HCT116 (cell line): ENCODE measurements around the gene MRPS18A. TPM values are rescaled to one million over a fixed set of nuclear protein-coding genes. Genes with fewer than 3 reads are reported as not detected.

Source experiments
- ATAC-seq: fragments of 200-7000 bp; cut with Tn5 transposase; 2 replicates; pipeline ENCODE4 v1.9.1; 2020; ENCODE audit warnings: mild to moderate bottlenecking, moderate library complexity
- BruUV-seq: library from RNA; stranded (reverse); fragments of 400-500 nt; replicated peaks from 2 replicates; lab custom pipeline; 2021; lab: Mats Ljungman, UMichigan
- CTCF ChIA-PET: fragments of 300-600 bp; sonication (Branson Sonifier 250); formaldehyde crosslinking; loops from one replicate; lab custom pipeline; 2021; ENCODE audit warnings: antibody characterized with exemption; lab: Charles Lee
- POLR2A ChIA-PET: fragments of 300-600, 350-600 bp; sonication (Branson Sonifier 250); formaldehyde crosslinking; loops from one replicate; lab custom pipeline; 2021; ENCODE audit warnings: antibody characterized with exemption; lab: Charles Lee
- RAD21 ChIA-PET, 2 experiments: fragments of 300-600 bp; sonication (Branson Sonifier 250); formaldehyde crosslinking; loops; one replicate each; lab custom pipeline; 2023; ENCODE audit warnings: low total read pairs in 2 of 2; ENCODE audit not compliant: uncharacterized antibody in 2 of 2, unreplicated experiment in 2 of 2, low non-redundant PET in 1 of 2; lab: Charles Lee
- DNase-seq: peaks from one replicate; pipeline ENCODE4 v3.0.0-alpha.2; 2010; ENCODE audit warnings: low read depth, low spot score
- H2AFZ ChIP-seq: fragments of 200-600 bp; shearing (Covaris generic), sonication (generic); 2 replicates; pipeline ENCODE4 v1.6.1; 2017; ENCODE audit warnings: low read depth, mixed run types, mixed read lengths, antibody characterized with exemption, low read length; ENCODE audit not compliant: poor library complexity, severe bottlenecking
- H3K27ac ChIP-seq: 2 replicates; pipeline ENCODE4 v1.5.1; 2012; ENCODE audit warnings: low read depth, low read length
- H3K27me3 ChIP-seq: fragments of 200-600 bp; sonication (generic); 2 replicates; pipeline ENCODE4 v1.6.1; 2016; ENCODE audit warnings: mixed run types, low read length, mixed read lengths; ENCODE audit not compliant: insufficient read depth
- H3K36me3 ChIP-seq, 2 experiments: fragments of 200-500 bp in 1 of 2; fragments of 200-600 bp in 1 of 2; sonication (Bioruptor generic) in 1 of 2; sonication (generic) in 1 of 2; 2 replicates each; pipeline versions ENCODE4 v1.5.1 to v1.6.1; 2014 to 2016; ENCODE audit warnings: low read length in 2 of 2, inconsistent platforms in 1 of 2, mixed read lengths in 1 of 2, mixed run types in 1 of 2; ENCODE audit not compliant: insufficient read depth in 2 of 2, control insufficient read depth in 1 of 2
- H3K4me1 ChIP-seq, 2 experiments: fragments of 200-600 bp in 1 of 2; sonication (generic) in 1 of 2; 2 replicates each; pipeline versions ENCODE4 v1.5.1 to v1.6.1; 2012 to 2017; ENCODE audit warnings: low read length in 2 of 2, inconsistent platforms in 1 of 2, mild to moderate bottlenecking in 1 of 2, mixed read lengths in 1 of 2, mixed run types in 1 of 2, moderate library complexity in 1 of 2; ENCODE audit not compliant: insufficient read depth in 2 of 2, control insufficient read depth in 1 of 2
- H3K4me2 ChIP-seq: fragments of 200-600 bp; sonication (generic); 2 replicates; pipeline ENCODE4 v1.6.1; 2017; ENCODE audit warnings: mixed run types, low read length, mixed read lengths
- H3K4me3 ChIP-seq, 2 experiments: fragments of 200-600 bp in 1 of 2; sonication (generic) in 1 of 2; replicated peaks in 1 of 2; 2 replicates each; pipeline ENCODE4 v1.5.1; 2011 to 2016; ENCODE audit warnings: low read length in 2 of 2, control low read depth in 1 of 2, low read depth in 1 of 2, mild to moderate bottlenecking in 1 of 2, mixed read lengths in 1 of 2, mixed run types in 1 of 2
- H3K79me2 ChIP-seq: fragments of 200-600 bp; sonication (generic); 2 replicates; pipeline ENCODE4 v1.6.1; 2017; ENCODE audit warnings: mild to moderate bottlenecking, mixed run types, low read length, moderate library complexity, mixed read lengths; ENCODE audit not compliant: insufficient read depth
- H3K9ac ChIP-seq: fragments of 200-600 bp; sonication (generic); 2 replicates; pipeline ENCODE4 v1.6.1; 2016; ENCODE audit warnings: low read length, mixed read lengths
- H3K9me2 ChIP-seq: fragments of 200-600 bp; sonication (generic), shearing (Covaris generic); 2 replicates; pipeline ENCODE4 v1.6.1; 2017; ENCODE audit warnings: mixed run types, mild to moderate bottlenecking, moderate library complexity; ENCODE audit not compliant: insufficient read depth
- H3K9me3 ChIP-seq, 2 experiments: fragments of 200-500 bp in 1 of 2; fragments of 200-600 bp in 1 of 2; sonication (Bioruptor generic) in 1 of 2; sonication (generic) in 1 of 2; 2 replicates each; pipeline ENCODE4 v1.6.1; 2014 to 2017; ENCODE audit warnings: low read length in 2 of 2, mixed read lengths in 2 of 2, inconsistent platforms in 1 of 2, low read depth in 1 of 2, mild to moderate bottlenecking in 1 of 2, mixed run types in 1 of 2, moderate library complexity in 1 of 2; ENCODE audit not compliant: control insufficient read depth in 1 of 2, insufficient read depth in 1 of 2
- H4K20me1 ChIP-seq: fragments of 200-600 bp; sonication (generic), shearing (Covaris generic); 2 replicates; pipeline ENCODE4 v1.6.1; 2017; ENCODE audit warnings: mixed run types, mild to moderate bottlenecking, moderate library complexity; ENCODE audit not compliant: insufficient read depth
- EGR1 ChIP-seq: IDR thresholded peaks from 2 replicates; pipeline ENCODE4 v1.6.1; 2012; ENCODE audit warnings: low read depth
- EZH2 ChIP-seq: fragments of 200-600 bp; sonication (generic); IDR thresholded peaks from 2 replicates; pipeline ENCODE4 v1.6.1; 2017; ENCODE audit warnings: antibody characterized with exemption, mixed run types
- FOSL1 ChIP-seq: IDR thresholded peaks from 2 replicates; pipeline ENCODE4 v1.6.1; 2012; ENCODE audit warnings: low read depth
- JUND ChIP-seq: IDR thresholded peaks from 2 replicates; pipeline ENCODE4 v1.6.1; 2012
- SIN3A ChIP-seq: IDR thresholded peaks from 2 replicates; pipeline ENCODE4 v1.6.1; 2012; ENCODE audit warnings: low read depth
- SP1 ChIP-seq: IDR thresholded peaks from 2 replicates; pipeline ENCODE4 v1.6.1; 2012; ENCODE audit warnings: low read depth
- SRF ChIP-seq: IDR thresholded peaks from 2 replicates; pipeline ENCODE4 v1.6.1; 2012; ENCODE audit warnings: low read depth
- TCF7L2 ChIP-seq: IDR thresholded peaks from 2 replicates; pipeline ENCODE4 v1.7.0; 2011; ENCODE audit warnings: borderline replicate concordance, inconsistent platforms; ENCODE audit not compliant: insufficient read depth, insufficient read length; ENCODE audit errors: extremely low read depth
- ZNF274 ChIP-seq: fragments of 200-500 bp; sonication (Bioruptor generic); IDR thresholded peaks from 2 replicates; pipeline ENCODE4 v1.6.1; 2014; ENCODE audit warnings: mild to moderate bottlenecking, low read depth, low read length, inconsistent platforms
- intact Hi-C: fragments of 100-400 bp; cut with micrococcal nuclease; formaldehyde crosslinking; loops from 2 replicates; pipeline ENCODE4 v1.10.0; 2022
- total RNA-seq: library from RNA; stranded (reverse); gene quantifications from one replicate; pipeline ENCODE4 v1.2.1, GENCODE V29; 2021; ENCODE audit not compliant: unreplicated experiment
- TF ChIP-seq, protein P1 (sequence below): IDR thresholded peaks from 2 replicates; pipeline ENCODE4 v1.6.1; 2011; ENCODE audit warnings: mild to moderate bottlenecking, low read length, moderate library complexity; ENCODE audit not compliant: insufficient replicate concordance; ENCODE audit errors: extremely low read depth
- TF ChIP-seq, protein P2 (sequence below): IDR thresholded peaks from 2 replicates; pipeline ENCODE4 v1.6.1; 2012; ENCODE audit warnings: low read depth
- TF ChIP-seq, protein P3 (sequence below), 3 experiments: fragments of 200-600 bp in 1 of 3; sonication (generic) in 1 of 3; IDR thresholded peaks in 2 of 3; conservative IDR thresholded peaks in 1 of 3; 2 replicates each; pipeline ENCODE4 v1.5.1; 2012 to 2017; ENCODE audit warnings: low read depth in 2 of 3, low read length in 2 of 3, antibody characterized with exemption in 1 of 3, borderline replicate concordance in 1 of 3, control low read depth in 1 of 3, mild to moderate bottlenecking in 1 of 3, mixed read lengths in 1 of 3, mixed run types in 1 of 3, moderate library complexity in 1 of 3; ENCODE audit not compliant: insufficient read depth in 1 of 3

MRPS18A gene
- total RNA-seq, 1 experiment from 2014 or later: 63.0 TPM

DNA sequence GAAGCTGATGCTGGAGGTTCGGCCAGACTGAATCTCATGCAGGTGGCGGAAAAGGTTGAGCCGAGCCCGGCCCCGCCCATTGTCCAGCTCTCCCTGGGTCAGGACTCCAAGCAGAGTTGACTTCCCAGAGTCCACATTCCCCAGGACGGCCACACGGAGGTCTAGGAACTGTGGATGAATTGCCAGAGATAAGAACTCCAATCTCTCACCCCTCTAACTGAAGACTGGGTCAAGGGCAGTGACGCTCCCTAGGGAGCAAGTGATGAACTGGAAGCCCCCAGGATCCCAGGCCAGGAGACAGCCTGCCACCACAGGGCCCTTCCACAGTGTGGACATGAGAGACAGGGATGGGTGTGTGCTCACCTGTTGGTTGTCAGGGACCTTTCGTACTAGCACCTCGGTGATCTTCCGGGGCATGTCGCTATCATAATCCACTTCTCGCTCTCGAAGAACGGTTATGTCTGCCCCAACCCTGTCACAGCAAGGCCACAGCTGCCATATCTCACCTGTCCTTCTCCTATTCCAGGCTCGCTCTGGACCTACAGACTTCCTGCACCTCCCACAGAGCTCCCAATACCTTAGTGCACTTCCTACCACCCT, 62.1 kb downstream of the MRPS18A start (continued):
- TF ChIP-seq, protein P1, sequence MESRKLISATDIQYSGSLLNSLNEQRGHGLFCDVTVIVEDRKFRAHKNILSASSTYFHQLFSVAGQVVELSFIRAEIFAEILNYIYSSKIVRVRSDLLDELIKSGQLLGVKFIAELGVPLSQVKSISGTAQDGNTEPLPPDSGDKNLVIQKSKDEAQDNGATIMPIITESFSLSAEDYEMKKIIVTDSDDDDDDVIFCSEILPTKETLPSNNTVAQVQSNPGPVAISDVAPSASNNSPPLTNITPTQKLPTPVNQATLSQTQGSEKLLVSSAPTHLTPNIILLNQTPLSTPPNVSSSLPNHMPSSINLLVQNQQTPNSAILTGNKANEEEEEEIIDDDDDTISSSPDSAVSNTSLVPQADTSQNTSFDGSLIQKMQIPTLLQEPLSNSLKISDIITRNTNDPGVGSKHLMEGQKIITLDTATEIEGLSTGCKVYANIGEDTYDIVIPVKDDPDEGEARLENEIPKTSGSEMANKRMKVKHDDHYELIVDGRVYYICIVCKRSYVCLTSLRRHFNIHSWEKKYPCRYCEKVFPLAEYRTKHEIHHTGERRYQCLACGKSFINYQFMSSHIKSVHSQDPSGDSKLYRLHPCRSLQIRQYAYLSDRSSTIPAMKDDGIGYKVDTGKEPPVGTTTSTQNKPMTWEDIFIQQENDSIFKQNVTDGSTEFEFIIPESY: no peak
- TF ChIP-seq, all 23 proteins: peak for 0

DNA sequence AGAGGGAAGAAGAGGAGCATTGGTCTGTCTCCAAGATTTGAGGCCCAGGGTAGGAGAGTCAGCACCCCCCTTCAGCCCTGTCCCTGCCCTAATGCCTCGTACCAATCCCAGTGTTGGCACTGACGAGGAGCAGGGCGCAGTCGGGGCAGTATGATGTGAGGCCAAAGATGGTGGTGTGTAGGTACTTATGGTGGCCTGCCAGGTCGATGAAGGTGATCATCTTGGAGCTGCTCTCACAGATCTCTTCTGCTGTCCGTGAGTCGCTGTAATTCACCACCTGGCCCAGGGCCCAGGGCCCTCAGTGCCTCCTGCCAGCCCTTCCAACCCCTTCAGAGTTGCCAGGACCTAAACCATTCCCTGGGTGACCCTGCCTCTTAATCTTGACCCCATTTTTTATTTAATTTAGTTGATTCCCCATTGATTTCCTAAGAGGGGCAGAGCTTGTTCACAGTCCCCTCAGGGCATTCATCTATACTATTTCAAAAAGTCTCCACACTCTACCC, 62.8 kb downstream of the MRPS18A start:
- H3K9ac ChIP-seq: no peak overlapping the region
- DNase-seq: no peak
- no peaks in the 10 kb centered on the region for H3K9me3 ChIP-seq
- H3K4me1 ChIP-seq: peaks cover 10 to 19% of the 10 kb centered on the region in 2 experiments
- H3K79me2 ChIP-seq: peaks cover 24% of the 10 kb centered on the region
- RAD21 ChIA-PET: no interaction called here
- TF ChIP-seq JUND (no peak), TCF7L2 (no peak), FOSL1 (no peak), ZNF274 (no peak), SRF (no peak), EZH2 (no peak), EGR1 (no peak), SIN3A (no peak), SP1 (no peak)
- TF ChIP-seq, protein P2, sequence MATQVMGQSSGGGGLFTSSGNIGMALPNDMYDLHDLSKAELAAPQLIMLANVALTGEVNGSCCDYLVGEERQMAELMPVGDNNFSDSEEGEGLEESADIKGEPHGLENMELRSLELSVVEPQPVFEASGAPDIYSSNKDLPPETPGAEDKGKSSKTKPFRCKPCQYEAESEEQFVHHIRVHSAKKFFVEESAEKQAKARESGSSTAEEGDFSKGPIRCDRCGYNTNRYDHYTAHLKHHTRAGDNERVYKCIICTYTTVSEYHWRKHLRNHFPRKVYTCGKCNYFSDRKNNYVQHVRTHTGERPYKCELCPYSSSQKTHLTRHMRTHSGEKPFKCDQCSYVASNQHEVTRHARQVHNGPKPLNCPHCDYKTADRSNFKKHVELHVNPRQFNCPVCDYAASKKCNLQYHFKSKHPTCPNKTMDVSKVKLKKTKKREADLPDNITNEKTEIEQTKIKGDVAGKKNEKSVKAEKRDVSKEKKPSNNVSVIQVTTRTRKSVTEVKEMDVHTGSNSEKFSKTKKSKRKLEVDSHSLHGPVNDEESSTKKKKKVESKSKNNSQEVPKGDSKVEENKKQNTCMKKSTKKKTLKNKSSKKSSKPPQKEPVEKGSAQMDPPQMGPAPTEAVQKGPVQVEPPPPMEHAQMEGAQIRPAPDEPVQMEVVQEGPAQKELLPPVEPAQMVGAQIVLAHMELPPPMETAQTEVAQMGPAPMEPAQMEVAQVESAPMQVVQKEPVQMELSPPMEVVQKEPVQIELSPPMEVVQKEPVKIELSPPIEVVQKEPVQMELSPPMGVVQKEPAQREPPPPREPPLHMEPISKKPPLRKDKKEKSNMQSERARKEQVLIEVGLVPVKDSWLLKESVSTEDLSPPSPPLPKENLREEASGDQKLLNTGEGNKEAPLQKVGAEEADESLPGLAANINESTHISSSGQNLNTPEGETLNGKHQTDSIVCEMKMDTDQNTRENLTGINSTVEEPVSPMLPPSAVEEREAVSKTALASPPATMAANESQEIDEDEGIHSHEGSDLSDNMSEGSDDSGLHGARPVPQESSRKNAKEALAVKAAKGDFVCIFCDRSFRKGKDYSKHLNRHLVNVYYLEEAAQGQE: no peak
- TF ChIP-seq, protein P1: no peak
- TF ChIP-seq, protein P3, sequence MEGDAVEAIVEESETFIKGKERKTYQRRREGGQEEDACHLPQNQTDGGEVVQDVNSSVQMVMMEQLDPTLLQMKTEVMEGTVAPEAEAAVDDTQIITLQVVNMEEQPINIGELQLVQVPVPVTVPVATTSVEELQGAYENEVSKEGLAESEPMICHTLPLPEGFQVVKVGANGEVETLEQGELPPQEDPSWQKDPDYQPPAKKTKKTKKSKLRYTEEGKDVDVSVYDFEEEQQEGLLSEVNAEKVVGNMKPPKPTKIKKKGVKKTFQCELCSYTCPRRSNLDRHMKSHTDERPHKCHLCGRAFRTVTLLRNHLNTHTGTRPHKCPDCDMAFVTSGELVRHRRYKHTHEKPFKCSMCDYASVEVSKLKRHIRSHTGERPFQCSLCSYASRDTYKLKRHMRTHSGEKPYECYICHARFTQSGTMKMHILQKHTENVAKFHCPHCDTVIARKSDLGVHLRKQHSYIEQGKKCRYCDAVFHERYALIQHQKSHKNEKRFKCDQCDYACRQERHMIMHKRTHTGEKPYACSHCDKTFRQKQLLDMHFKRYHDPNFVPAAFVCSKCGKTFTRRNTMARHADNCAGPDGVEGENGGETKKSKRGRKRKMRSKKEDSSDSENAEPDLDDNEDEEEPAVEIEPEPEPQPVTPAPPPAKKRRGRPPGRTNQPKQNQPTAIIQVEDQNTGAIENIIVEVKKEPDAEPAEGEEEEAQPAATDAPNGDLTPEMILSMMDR (IDR thresholded peaks at IDR 0.05 in 2 of 3, conservative IDR thresholded peaks at IDR 0.05 in 1 of 3; ENCODE audit: borderline replicate concordance in 1 of 3, insufficient read depth in 1 of 3, low read depth in 2 of 3, low read length in 2 of 3): no peak
- no peak overlapping the region for H3K4me3 ChIP-seq
- H4K20me1 ChIP-seq: no peaks in the 10 kb centered on the region
- ATAC-seq: no peak
- peaks cover 25 to 51% of the 10 kb centered on the region in 2 experiments; a peak in 3 of 4 replicates for H3K36me3 ChIP-seq
- no peaks in the 10 kb centered on the region for H3K9me2 ChIP-seq
- no peak overlapping the region for H3K27ac ChIP-seq
- intact Hi-C loops: loop anchor here (5.0 kb wide), 1 partner anchor 147 kb away; the partner anchor contains the start of gene VEGFA
- no peaks in the 10 kb centered on the region for H3K27me3 ChIP-seq
- no TSS peak for BruUV-seq
- CTCF ChIA-PET: no interaction called here
- no peak overlapping the region for H2AFZ ChIP-seq
- no peak overlapping the region for H3K4me2 ChIP-seq
- POLR2A ChIA-PET: no interaction called here
